Aorta (tissue), 5 donors: Measurements from ENCODE around the gene HLA-DOA. TPM values are rescaled to one million over a fixed set of nuclear protein-coding genes. Genes with fewer than 3 reads are reported as not detected.

Source experiments
- ATAC-seq: fragments of 200-7000 bp; cut with Tn5 transposase; one replicate; pipeline ENCODE4 v1.9.1; 2022; ENCODE audit warnings: moderate library complexity; ENCODE audit not compliant: low FRiP score
- DNase-seq, 2 donors: peaks; one replicate each; pipeline ENCODE4 v3.0.0-alpha.2; 2020
- H3K27ac ChIP-seq, 2 donors: one replicate each; pipeline ENCODE4 v1.5.1; 2013; ENCODE audit warnings: low read length in 2 of 2, mild to moderate bottlenecking in 2 of 2, moderate library complexity in 2 of 2, control low read depth in 1 of 2, inconsistent platforms in 1 of 2, low read depth in 1 of 2
- H3K27me3 ChIP-seq, 2 donors: one replicate each; pipeline ENCODE4 v1.6.1; 2013; ENCODE audit warnings: control low read depth in 1 of 2, low read length in 1 of 2, mild to moderate bottlenecking in 1 of 2, moderate library complexity in 1 of 2; ENCODE audit not compliant: insufficient read depth in 2 of 2, control insufficient read depth in 1 of 2
- H3K36me3 ChIP-seq, 2 donors: one replicate each; pipeline ENCODE4 v1.6.1; 2013; ENCODE audit warnings: control low read depth in 1 of 2, low read length in 1 of 2, mild to moderate bottlenecking in 1 of 2; ENCODE audit not compliant: insufficient read depth in 2 of 2, control insufficient read depth in 1 of 2
- H3K4me1 ChIP-seq, 2 donors: one replicate each; pipeline ENCODE4 v1.6.1; 2013; ENCODE audit warnings: low read length in 2 of 2, control low read depth in 1 of 2, mild to moderate bottlenecking in 1 of 2, moderate library complexity in 1 of 2; ENCODE audit not compliant: insufficient read depth in 2 of 2, control insufficient read depth in 1 of 2
- H3K4me3 ChIP-seq, 2 donors: one replicate each; pipeline ENCODE4 v1.5.1; 2013; ENCODE audit warnings: low read length in 2 of 2, control low read depth in 1 of 2, mild to moderate bottlenecking in 1 of 2
- H3K9me3 ChIP-seq: one replicate; pipeline ENCODE4 v1.6.1; 2013; ENCODE audit warnings: mild to moderate bottlenecking, low read length; ENCODE audit not compliant: control insufficient read depth
- WGBS, 2 donors: extraction: QIAGEN DNeasy Blood & Tissue Kit; methylation state at CpG; one replicate each; pipeline ENCODE4 v1.1.7; 2013; 5-methylcytosine and 5-hydroxymethylcytosine counted together
- intact Hi-C, 2 donors: fragments of 100-400 bp; cut with DNase I; formaldehyde crosslinking; loops; one replicate each; pipeline versions ENCODE4 v1.14.2 to v1.15.0; 2022
- polyA plus RNA-seq, 2 donors: library from polyadenylated mRNA; stranded (reverse); fragments of 200-250 nt; gene quantifications; one replicate each; pipeline ENCODE4 v1.2.3, GENCODE V29; 2013
- total RNA-seq, 2 donors: library from RNA; stranded (reverse); fragmentation: NEBNext Ultra II Directional; extraction: Animal tissue kit (Norgen Biotek cat#: 25700); gene quantifications; one replicate each; pipeline ENCODE4 v1.2.1, GENCODE V29; 2021
- donor health status: healthy with polysubstance abuse.
- donor health status: Bipolar disorder and iron deficiency.
- donor health status: DM: no; HTN: no; CAD: no.
- donor health status: DM: no; HTN: no; CAD: no.
- donor health status: DM: yes; HTN: yes; CAD: no.

The HLA-DOA gene
- total and polyA plus RNA-seq, 4 donors, result 0.28 to 16.7 (median 6.6) TPM

DNA sequence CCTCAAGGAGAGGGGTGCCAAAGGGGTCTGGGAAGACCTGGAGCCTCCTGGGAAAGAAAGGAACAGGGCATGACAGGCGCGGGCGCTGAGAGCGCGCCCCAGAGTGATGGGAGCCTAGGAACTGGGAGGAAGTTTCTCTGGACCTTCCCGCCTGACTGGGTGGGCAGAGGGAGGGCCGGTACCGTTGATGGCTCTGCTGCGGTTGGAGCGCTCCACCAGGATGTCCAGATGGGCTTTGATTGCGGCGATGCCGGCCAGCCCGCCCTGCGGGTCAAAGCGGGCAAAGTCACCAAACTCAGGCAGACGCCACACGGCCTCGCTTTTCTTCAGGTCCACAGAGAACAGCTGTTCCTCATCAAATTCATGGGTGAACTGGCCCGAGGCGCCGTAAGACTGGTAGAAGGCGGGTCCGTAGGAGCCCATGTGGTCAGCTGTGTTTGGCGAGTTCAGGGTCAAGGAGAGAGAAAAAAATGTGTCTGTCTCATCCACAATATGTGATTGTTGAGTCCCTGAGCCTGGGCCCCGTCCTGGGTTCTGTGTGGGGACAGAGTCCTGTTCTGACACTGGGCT is 1.5 kb downstream of the HLA-DOA start:
- Histone ChIP-seq H3K4me3 (no peak overlapping the region), H3K27me3 (peaks cover 0 to 2% of the 10 kb centered on the region in 2 donors), H3K4me1 (no peaks in the 10 kb centered on the region), H3K9me3 (no peaks in the 10 kb centered on the region), H3K27ac (no peak overlapping the region), H3K36me3 (no peaks in the 10 kb centered on the region)
- no peak for DNase-seq
- intact Hi-C loops, result no loop called here
- WGBS, 2 donors, result 62 to 75% methylated on average over 26 of the region's 26 CpGs
- ATAC-seq, result no peak

DNA sequence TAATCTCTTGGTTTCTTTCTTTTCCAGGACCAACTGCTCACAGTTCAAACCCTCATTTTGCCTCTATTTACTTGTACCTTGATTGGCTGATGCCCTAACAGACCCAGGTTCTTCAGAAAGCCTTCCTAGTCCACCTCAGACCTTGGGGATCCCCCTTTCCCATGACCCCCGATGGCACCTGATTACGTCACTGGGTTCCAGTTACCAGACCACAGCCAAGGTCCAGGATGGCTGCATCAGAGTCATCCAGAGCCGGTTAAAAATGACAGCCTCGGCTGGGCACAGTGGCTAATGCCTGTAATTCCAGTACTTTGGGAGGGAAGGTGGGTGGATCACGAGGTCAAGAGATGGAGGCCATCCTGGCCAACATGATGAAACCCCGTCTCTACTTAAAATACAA is 4.5 kb downstream of the HLA-DOA start:
- ATAC-seq (no peak), DNase-seq (no peak)
- H3K4me3 ChIP-seq, result no peak overlapping the region
- H3K9me3 ChIP-seq, result no peaks in the 10 kb centered on the region
- intact Hi-C loops, result no loop called here
- H3K36me3 ChIP-seq, result no peaks in the 10 kb centered on the region
- no peaks in the 10 kb centered on the region for H3K4me1 ChIP-seq
- 75 to 87% methylated on average over 6 of the region's 6 CpGs for WGBS, 2 donors
- peaks cover 0 to 2% of the 10 kb centered on the region in 2 donors for H3K27me3 ChIP-seq
- no peak overlapping the region for H3K27ac ChIP-seq

DNA sequence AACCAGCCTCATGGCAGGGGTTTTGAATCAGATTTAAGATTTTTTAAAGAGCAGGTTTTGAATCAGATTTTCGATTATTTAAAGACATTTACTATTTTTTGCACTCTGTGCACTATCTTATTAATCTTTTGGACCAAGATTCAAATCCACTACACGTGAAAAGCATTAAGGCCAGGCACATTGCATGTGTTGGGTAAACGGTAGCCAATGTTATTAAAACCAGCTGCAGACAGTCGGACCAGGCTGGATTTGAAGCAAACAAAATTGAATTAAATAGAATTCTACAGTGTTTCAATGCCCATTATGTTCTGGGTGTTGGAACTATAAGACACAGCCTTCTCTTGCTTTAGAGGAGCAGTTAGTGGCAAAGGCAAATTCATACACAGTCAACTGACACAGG is 7.7 kb downstream of the HLA-DOA start:
- H3K27ac ChIP-seq, result no peak overlapping the region
- 49 to 68% methylated on average over 4 of the region's 4 CpGs for WGBS, 2 donors

DNA sequence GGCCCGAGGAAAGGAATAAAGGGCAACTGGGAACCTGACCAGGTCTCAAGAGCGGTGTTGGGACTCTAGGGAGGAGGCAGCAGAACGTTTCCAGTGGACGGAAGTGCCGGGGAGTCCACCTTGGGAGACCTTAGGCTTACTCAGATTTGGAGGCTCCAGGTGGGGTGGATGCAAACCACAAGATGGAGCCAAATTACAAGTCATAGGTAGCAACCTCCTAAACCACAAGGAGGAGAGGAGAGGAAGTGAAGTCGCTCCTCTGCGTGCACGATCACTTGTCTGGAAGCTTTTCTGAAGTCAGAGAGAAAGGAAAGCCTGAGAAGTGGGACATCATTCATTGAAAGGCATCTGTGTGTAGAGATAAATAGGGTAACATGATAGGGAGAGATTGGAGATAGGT is 9.3 kb downstream of the HLA-DOA start:
- H3K36me3 ChIP-seq, result no peaks in the 10 kb centered on the region
- ATAC-seq, result no peak
- no peak for DNase-seq
- peaks cover 0 to 2% of the 10 kb centered on the region in 2 donors for H3K27me3 ChIP-seq
- no peaks in the 10 kb centered on the region for H3K4me1 ChIP-seq
- intact Hi-C loops, result no loop called here
- no peak overlapping the region for H3K4me3 ChIP-seq
- 38 to 42% methylated on average over 8 of the region's 8 CpGs for WGBS, 2 donors
- no peak overlapping the region for H3K27ac ChIP-seq
- H3K9me3 ChIP-seq, result no peaks in the 10 kb centered on the region

More for the DNA sequence above, 7.7 kb downstream of the HLA-DOA start:
- ATAC-seq, result no peak
- Histone ChIP-seq H3K27me3 (peaks cover 0 to 2% of the 10 kb centered on the region in 2 donors), H3K4me1 (no peaks in the 10 kb centered on the region), H3K36me3 (no peaks in the 10 kb centered on the region), H3K4me3 (no peak overlapping the region), H3K9me3 (no peaks in the 10 kb centered on the region)
- intact Hi-C loops, result no loop called here
- DNase-seq, result no peak

DNA sequence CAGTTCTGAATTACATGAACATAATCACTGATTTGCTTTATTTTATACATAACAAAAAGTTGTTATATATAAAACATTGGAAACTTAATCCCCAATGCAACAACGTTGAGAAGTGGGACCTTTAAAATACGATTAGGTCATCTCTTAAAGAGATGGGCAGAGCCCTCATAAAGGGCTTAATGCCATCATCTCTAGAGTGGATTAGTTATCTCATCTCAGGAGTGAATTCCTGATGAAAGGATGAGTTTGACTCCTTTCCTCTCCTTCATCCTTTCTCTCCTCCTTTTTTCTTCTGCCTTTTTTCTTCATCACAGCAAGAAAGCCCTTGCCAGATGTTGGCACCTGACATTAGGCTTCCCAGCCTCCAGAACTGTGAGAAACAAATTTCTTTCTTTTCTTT is 13.9 kb downstream of the HLA-DOA start:
- no peaks in the 10 kb centered on the region for H3K27me3 ChIP-seq
- H3K4me3 ChIP-seq, result no peak overlapping the region
- H3K36me3 ChIP-seq, result no peaks in the 10 kb centered on the region
- WGBS, 2 donors, result 41 to 44% methylated on average over 2 of the region's 2 CpGs
- no peak for ATAC-seq
- H3K4me1 ChIP-seq, result no peaks in the 10 kb centered on the region
- intact Hi-C loops, result no loop called here
- H3K27ac ChIP-seq, result no peak overlapping the region
- no peak for DNase-seq
- H3K9me3 ChIP-seq, result no peaks in the 10 kb centered on the region

DNA sequence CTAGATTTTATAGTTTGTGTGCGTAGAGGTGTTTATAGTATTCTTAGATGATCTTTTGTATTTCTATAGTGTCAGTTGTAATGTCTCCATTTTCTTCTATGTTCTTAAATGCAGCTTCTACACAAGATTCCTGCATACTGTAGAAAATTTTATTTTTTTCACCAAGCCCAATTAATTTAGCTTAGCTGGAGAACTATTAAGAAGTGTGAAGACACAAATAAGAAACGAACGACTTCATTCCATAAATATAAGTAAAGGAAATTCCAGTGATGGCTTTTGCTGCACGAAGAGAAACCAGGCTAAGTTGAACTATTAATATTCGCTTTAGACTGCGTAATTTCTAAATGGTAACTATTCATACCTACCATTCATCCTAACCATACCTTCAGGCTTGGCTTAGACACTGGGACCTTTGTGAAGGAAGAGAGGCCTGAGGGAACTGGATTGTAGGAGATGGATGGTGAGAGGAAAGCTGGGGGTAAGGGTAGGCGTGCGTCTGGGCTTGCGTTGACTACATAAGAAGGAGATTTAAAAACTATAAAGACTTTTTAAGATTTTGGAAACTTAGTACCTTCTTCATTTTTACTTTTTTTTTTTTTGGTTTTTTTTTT is 15.9 kb downstream of the HLA-DOA start:
- H3K4me1 ChIP-seq, result no peaks in the 10 kb centered on the region
- no peaks in the 10 kb centered on the region for H3K36me3 ChIP-seq
- no peak overlapping the region for H3K27ac ChIP-seq
- intact Hi-C loops, result no loop called here
- H3K9me3 ChIP-seq, result no peaks in the 10 kb centered on the region
- 87 to 88% methylated on average over 9 of the region's 9 CpGs for WGBS, 2 donors
- H3K27me3 ChIP-seq, result no peaks in the 10 kb centered on the region
- DNase-seq, result no peak
- ATAC-seq, result no peak
- no peak overlapping the region for H3K4me3 ChIP-seq

DNA sequence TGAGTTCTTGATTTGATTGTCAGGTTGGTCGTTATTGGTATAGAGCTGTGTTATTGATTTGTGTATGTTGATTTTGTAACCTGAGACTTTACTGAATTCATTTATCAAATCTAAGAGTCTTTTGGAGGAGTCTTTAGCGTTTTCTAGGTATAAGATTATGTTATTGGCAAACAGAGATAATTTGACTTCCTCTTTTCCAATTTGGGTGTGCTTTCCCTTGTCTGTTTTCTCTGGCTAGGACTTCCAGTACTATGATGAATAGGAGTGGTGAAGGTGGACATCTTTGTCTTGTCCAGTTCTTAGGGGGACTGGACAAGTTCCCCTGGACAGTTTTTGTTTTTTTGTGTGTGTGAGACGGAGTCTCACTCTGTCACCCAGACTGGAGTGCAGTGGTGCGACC is 17.4 kb downstream of the HLA-DOA start:
- intact Hi-C loops, result no loop called here
- H3K36me3 ChIP-seq, result no peaks in the 10 kb centered on the region
- no peak overlapping the region for H3K27ac ChIP-seq
- H3K27me3 ChIP-seq, result no peaks in the 10 kb centered on the region
- WGBS, 2 donors, result 64 to 76% methylated on average over 4 of the region's 4 CpGs
- H3K4me1 ChIP-seq, result no peaks in the 10 kb centered on the region
- H3K9me3 ChIP-seq, result no peaks in the 10 kb centered on the region
- ATAC-seq (no peak), DNase-seq (no peak)
- no peak overlapping the region for H3K4me3 ChIP-seq

DNA sequence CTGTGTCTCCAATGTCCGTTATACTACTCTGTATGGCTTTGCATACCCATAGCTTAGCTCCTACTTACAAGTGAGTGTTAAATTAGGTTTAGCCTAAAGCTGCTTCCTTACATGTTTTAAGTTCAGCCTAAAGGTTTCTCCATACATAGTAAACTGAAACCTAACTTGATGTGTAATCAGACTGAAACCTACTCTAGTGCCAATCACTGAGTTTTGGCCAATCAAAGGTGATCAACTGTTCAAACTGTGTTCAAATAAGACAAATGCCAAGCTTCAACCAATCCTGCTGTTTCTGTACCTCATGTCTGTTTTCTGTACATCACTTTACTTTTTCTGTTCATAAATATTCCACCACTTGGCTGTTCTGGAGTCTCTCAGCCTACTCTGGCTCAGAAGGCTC is 20.0 kb downstream of the HLA-DOA start:
- intact Hi-C loops, result no loop called here
- Histone ChIP-seq H3K36me3 (no peaks in the 10 kb centered on the region), H3K27ac (no peak overlapping the region)

More for the DNA sequence above, 20.0 kb downstream of the HLA-DOA start:
- Histone ChIP-seq H3K4me3 (no peak overlapping the region), H3K27me3 (no peaks in the 10 kb centered on the region), H3K9me3 (no peaks in the 10 kb centered on the region), H3K4me1 (no peaks in the 10 kb centered on the region)
- ATAC-seq, result no peak
- WGBS, 2 donors, result 84 to 89% methylated on average over 1 of the region's 1 CpG
- DNase-seq, result no peak
